A549 (cell line): ENCODE measurements around the gene PRPF8. TPM values are rescaled to one million over a fixed set of nuclear protein-coding genes. Genes with fewer than 3 reads are reported as not detected.

Source experiments
- ATAC-seq, 2 experiments: fragments of 200-7000 bp in 1 of 2; fragments of >200 bp in 1 of 2; cut with Nextera tagmentation in 1 of 2; cut with Tn5 transposase in 1 of 2; 3 replicates each; pipeline versions ENCODE4 v1.8.0 to v1.9.1; 2018 to 2020; ENCODE audit warnings: mild to moderate bottlenecking in 1 of 2, moderate library complexity in 1 of 2
- CTCF ChIA-PET: fragments of 300-600 bp; sonication (Branson Sonifier 250); formaldehyde crosslinking; extraction: SDS; loops from one replicate; lab custom pipeline; 2021; ENCODE audit warnings: antibody characterized with exemption, inconsistent platforms; lab: Yijun Ruan, JAX
- POLR2A ChIA-PET: fragments of 350-600 bp; formaldehyde crosslinking; extraction: SDS; loops from one replicate; lab custom pipeline; 2021; ENCODE audit warnings: antibody characterized with exemption, inconsistent platforms; lab: Yijun Ruan, JAX
- DNase-seq, 2 experiments: peaks; one replicate each; pipeline versions ENCODE4 v3.0.0 to v3.0.0-alpha.2; 2011 to 2016; ENCODE audit warnings: low read depth in 1 of 2, low spot score in 1 of 2
- FAIRE-seq: peaks from 2 replicates; lab custom pipeline; 2011; peaks lifted over from hg19 to GRCh38; lab: Jason Lieb, UNC
- H3K27ac ChIP-seq, 2 experiments: fragments of >200 bp; sonication (Bioruptor Twin); formaldehyde crosslinking; 3 replicates each; pipeline ENCODE4 v1.5.1; 2016 to 2017
- H3K4me1 ChIP-seq: fragments of >200 bp; sonication (Bioruptor Twin); formaldehyde crosslinking; 3 replicates; pipeline ENCODE4 v1.6.1; 2016
- H3K4me2 ChIP-seq: fragments of >200 bp; sonication (Bioruptor Twin); formaldehyde crosslinking; 3 replicates; pipeline ENCODE4 v1.6.1; 2016
- H3K4me3 ChIP-seq: fragments of >200 bp; sonication (Bioruptor Twin); formaldehyde crosslinking; 3 replicates; pipeline ENCODE4 v1.5.1; 2016
- H3K9me3 ChIP-seq: fragments of >200 bp; sonication (Bioruptor Twin); formaldehyde crosslinking; 3 replicates; pipeline ENCODE4 v1.6.1; 2016
- ATOH8 ChIP-seq: fragments of 250-450 bp; sonication (Bioruptor Pico); IDR thresholded peaks from 2 replicates; pipeline ENCODE4 v1.5.0; 2020; ENCODE audit warnings: low read depth, mild to moderate bottlenecking, moderate library complexity
- BHLHE40 ChIP-seq: IDR thresholded peaks from 2 replicates; pipeline ENCODE4 v1.6.1; 2012; ENCODE audit warnings: low read depth, low read length, inconsistent platforms
- CBX8 ChIP-seq: fragments of 200-600 bp; sonication (generic); IDR thresholded peaks from 2 replicates; pipeline ENCODE4 v1.6.1; 2016
- CEBPB ChIP-seq, 2 experiments: fragments of >200 bp in 1 of 2; sonication (Bioruptor Twin) in 1 of 2; formaldehyde crosslinking in 1 of 2; IDR thresholded peaks; 2 replicates each; pipeline ENCODE4 v1.6.1; 2012 to 2016
- CTCF ChIP-seq: fragments of >200 bp; sonication (Bioruptor Twin); formaldehyde crosslinking; IDR thresholded peaks from 3 replicates; pipeline ENCODE4 v1.5.1; 2016
- EHMT2 ChIP-seq: fragments of 200-600 bp; sonication (generic); IDR thresholded peaks from 2 replicates; pipeline ENCODE4 v1.6.1; 2016; ENCODE audit warnings: antibody characterized with exemption, low read depth, mild to moderate bottlenecking, moderate library complexity
- EP300 ChIP-seq, 2 experiments: fragments of >200 bp; sonication (Bioruptor Twin); formaldehyde crosslinking; IDR thresholded peaks; 2 replicates in 1 of 2; 3 replicates in 1 of 2; pipeline ENCODE4 v1.6.1; 2016 to 2017
- ESRRA ChIP-seq: fragments of 150-350 bp; IDR thresholded peaks from 2 replicates; pipeline ENCODE4 v1.6.1; 2014; ENCODE audit warnings: mild to moderate bottlenecking, low read length, borderline replicate concordance
- FOSB ChIP-seq: fragments of 250-450 bp; sonication (Bioruptor Pico); IDR thresholded peaks from 2 replicates; pipeline ENCODE4 v1.5.0; 2020; ENCODE audit warnings: mild to moderate bottlenecking, moderate library complexity
- FOXS1 ChIP-seq: fragments of 250-450 bp; sonication (Bioruptor Pico); IDR thresholded peaks from 2 replicates; pipeline ENCODE4 v1.5.0; 2020; ENCODE audit warnings: mild to moderate bottlenecking, moderate library complexity
- JUN ChIP-seq, 2 experiments: fragments of >200 bp; sonication (Bioruptor Twin); formaldehyde crosslinking; IDR thresholded peaks; 2 replicates in 1 of 2; 3 replicates in 1 of 2; pipeline ENCODE4 v1.6.1; 2016 to 2017
- JUNB ChIP-seq: fragments of >200 bp; sonication (Bioruptor Twin); formaldehyde crosslinking; IDR thresholded peaks from 2 replicates; pipeline ENCODE4 v1.6.1; 2016
- KDM5A ChIP-seq: fragments of 200-600 bp; sonication (generic); IDR thresholded peaks from 2 replicates; pipeline ENCODE4 v1.6.1; 2016; ENCODE audit warnings: antibody characterized with exemption, mild to moderate bottlenecking
- MAFK ChIP-seq: fragments of 450-650 bp; IDR thresholded peaks from 2 replicates; pipeline ENCODE4 v1.6.1; 2014; ENCODE audit not compliant: partially characterized antibody
- MAX ChIP-seq: IDR thresholded peaks from 2 replicates; pipeline ENCODE4 v1.6.1; 2012
- MAZ ChIP-seq: fragments of 150-350 bp; IDR thresholded peaks from 2 replicates; pipeline ENCODE4 v1.6.1; 2014; ENCODE audit warnings: antibody characterized with exemption, low read depth, low read length, borderline replicate concordance
- MYC ChIP-seq: IDR thresholded peaks from 2 replicates; pipeline ENCODE4 v1.6.1; 2012; ENCODE audit warnings: mild to moderate bottlenecking, inconsistent platforms, low read length, improper control_type of control experiment, borderline replicate concordance
- NFE2L2 ChIP-seq: fragments of 150-350 bp; conservative IDR thresholded peaks from 2 replicates; pipeline ENCODE4 v1.6.1; 2014; ENCODE audit warnings: low read length
- NPAS2 ChIP-seq: fragments of 250-450 bp; sonication (Bioruptor Pico); IDR thresholded peaks from 2 replicates; pipeline ENCODE4 v1.8.0; 2022; ENCODE audit warnings: mild to moderate bottlenecking, moderate library complexity, borderline replicate concordance
- PBX3 ChIP-seq: IDR thresholded peaks from 2 replicates; pipeline ENCODE4 v1.6.1; 2012
- PHF8 ChIP-seq: fragments of 200-600 bp; sonication (generic); IDR thresholded peaks from 2 replicates; pipeline ENCODE4 v1.6.1; 2016; ENCODE audit warnings: low read depth, mild to moderate bottlenecking, antibody characterized with exemption, moderate library complexity, borderline replicate concordance
- RCOR1 ChIP-seq: fragments of 150-350 bp; IDR thresholded peaks from 2 replicates; pipeline ENCODE4 v1.6.1; 2014; ENCODE audit warnings: antibody characterized with exemption, low read length, low read depth
- REST ChIP-seq: fragments of 200-600 bp; sonication (generic); IDR thresholded peaks from 2 replicates; pipeline ENCODE4 v1.6.1; 2016; ENCODE audit warnings: antibody characterized with exemption, mild to moderate bottlenecking, moderate library complexity
- RNF2 ChIP-seq: fragments of 200-600 bp; sonication (generic); IDR thresholded peaks from 2 replicates; pipeline ENCODE4 v1.6.1; 2016; ENCODE audit warnings: low read depth, mild to moderate bottlenecking, antibody characterized with exemption, moderate library complexity, borderline replicate concordance
- SREBF2 ChIP-seq: fragments of 450-650 bp; IDR thresholded peaks from 2 replicates; pipeline ENCODE4 v1.6.1; 2014; ENCODE audit warnings: mild to moderate bottlenecking, moderate library complexity
- TFCP2L1 ChIP-seq: fragments of 250-450 bp; sonication (Bioruptor Pico); IDR thresholded peaks from 2 replicates; pipeline ENCODE4 v1.5.0; 2021; ENCODE audit warnings: mild to moderate bottlenecking
- TP53 ChIP-seq: fragments of 250-450 bp; sonication (Bioruptor Pico); IDR thresholded peaks from 2 replicates; pipeline ENCODE4 v1.5.0; 2021; ENCODE audit warnings: mild to moderate bottlenecking, moderate library complexity
- USF2 ChIP-seq: fragments of 450-650 bp; IDR thresholded peaks from 2 replicates; pipeline ENCODE4 v1.6.1; 2014; ENCODE audit warnings: antibody characterized with exemption
- WGBS: methylation state at CpG from one replicate; pipeline ENCODE4 v1.1.6; 2017; ENCODE audit errors: missing lambda C conversion rate; 5-methylcytosine and 5-hydroxymethylcytosine counted together
- polyA plus RNA-seq, 4 experiments: library from polyadenylated mRNA; depleted of rRNA in 3 of 4; stranded (reverse); fragments of >200 nt; fragmentation: RNase III in 1 of 4; extraction: RNeasy Plus Mini Kit Qiagen cat#74134 plus additional on column Dnase treatment in 1 of 4; gene quantifications; 2 replicates in 3 of 4; 3 replicates in 1 of 4; pipeline ENCODE4 v1.2.3, GENCODE V29; 2011 to 2017

The PRPF8 gene
- polyA plus RNA-seq, 2 of the 4 experiments (the other 2 are of a cell fraction): 234 to 263 TPM

- POLR2A ChIA-PET: no interaction called here
- TF ChIP-seq RCOR1 (no peak), CEBPB (IDR thresholded peaks at IDR 0.05) (no peak), TFCP2L1 (CRISPR knock-in tag) (no peak), TP53 (CRISPR knock-in tag) (no peak), JUN (IDR thresholded peaks at IDR 0.05) (no peak), RNF2 (no peak), FOSB (CRISPR knock-in tag) (no peak), EP300 (IDR thresholded peaks at IDR 0.05) (no peak), NPAS2 (no peak), BHLHE40 (no peak), FOXS1 (CRISPR knock-in tag) (no peak), REST (no peak), JUNB (no peak), MYC (no peak), CBX8 (no peak), NFE2L2 (no peak)
- DNase-seq (no peak), ATAC-seq (no peak), FAIRE-seq (no peak)
- no peak overlapping the region for H3K4me3 ChIP-seq
- 87% methylated on average over 6 of the region's 6 CpGs for WGBS
- H3K4me1 ChIP-seq: 0 out of 3 replicates have a peak, but pooled peaks cover 4% of the 10 kb centered on the region
- H3K27ac ChIP-seq: no peak overlapping the region
- CTCF ChIA-PET: interaction anchor here (0.8 to 18.3 kb wide), 10 partner anchors 7 to 400 kb away, joined by 3 to 263 read pairs (median 4); partner anchors contain the start of gene RILP
- H3K9me3 ChIP-seq: no peaks in the 10 kb centered on the region
- H3K4me2 ChIP-seq: no peak overlapping the region
Measured at GRCh38 chr17:1625581-1625980, 59.1 kb downstream of the PRPF8 start.

- Histone ChIP-seq H3K27ac (no peak overlapping the region), H3K9me3 (no peaks in the 10 kb centered on the region), H3K4me2 (no peak overlapping the region), H3K4me3 (no peak overlapping the region), H3K4me1 (no peaks in the 10 kb centered on the region)
- POLR2A ChIA-PET: no interaction called here
- FAIRE-seq (no peak), DNase-seq (no peak), ATAC-seq (no peak)
- TF ChIP-seq TFCP2L1 (CRISPR knock-in tag) (no peak), KDM5A (no peak), CTCF (no peak), SREBF2 (no peak), MAFK (no peak), ATOH8 (CRISPR knock-in tag) (no peak), MAZ (no peak), ESRRA (no peak), EHMT2 (no peak), TP53 (CRISPR knock-in tag) (no peak), USF2 (no peak), JUNB (no peak), MYC (no peak), JUN (IDR thresholded peaks at IDR 0.05) (no peak), MAX (no peak), NFE2L2 (no peak), PBX3 (no peak), PHF8 (no peak)
- CTCF ChIA-PET: interaction anchor here (0.6 to 18.3 kb wide), 10 partner anchors 7 to 365 kb away, joined by 3 to 263 read pairs (median 3); partner anchors contain the start of gene RILP
- WGBS: 91% methylated on average over 14 of the region's 14 CpGs
Measured at GRCh38 chr17:1625053-1625452, 59.6 kb downstream of the PRPF8 start.
